H1 (cell line): Measurements from ENCODE around the gene BIRC2. TPM values are rescaled to one million over a fixed set of nuclear protein-coding genes. Genes with fewer than 3 reads are reported as not detected.
A peak's percentile ranks its signal among the peaks of the same experiment; 100 is the strongest.

ENCODE experiments used
- CTCF ChIA-PET: fragments of 300-600 bp; sonication (Branson Sonifier 250); formaldehyde crosslinking; loops from one replicate; lab custom pipeline; 2021; ENCODE audit not compliant: partially characterized antibody; lab: Charles Lee
- POLR2A ChIA-PET: fragments of 300-600 bp; sonication (Branson Sonifier 250); formaldehyde crosslinking; loops from one replicate; lab custom pipeline; 2021; ENCODE audit warnings: inconsistent platforms; ENCODE audit not compliant: partially characterized antibody; lab: Charles Lee
- DNase-seq, 2 experiments: peaks; one replicate each; pipeline versions ENCODE4 v3.0.0 to v3.0.0-alpha.2; 2010 to 2022; ENCODE audit warnings: low spot score in 2 of 2, low read depth in 1 of 2, mixed read lengths in 1 of 2
- FAIRE-seq: peaks from 2 replicates; lab custom pipeline; 2011; peaks lifted over from hg19 to GRCh38; lab: Jason Lieb, UNC
- H2AFZ ChIP-seq: 2 replicates; pipeline ENCODE4 v1.8.1; 2012; ENCODE audit warnings: low read length, inconsistent platforms
- H2AK5ac ChIP-seq: 2 replicates; pipeline ENCODE4 v1.6.1; 2013; ENCODE audit warnings: low read depth, low read length
- H2BK120ac ChIP-seq: replicated peaks from 2 replicates; pipeline ENCODE3; 2013; ENCODE audit warnings: low read depth, low read length, inconsistent platforms
- H2BK12ac ChIP-seq: 2 replicates; pipeline ENCODE4 v1.6.1; 2013; ENCODE audit warnings: low read depth, low read length
- H2BK15ac ChIP-seq: 2 replicates; pipeline ENCODE4 v1.6.1; 2013; ENCODE audit warnings: low read length
- H2BK20ac ChIP-seq: 2 replicates; pipeline ENCODE4 v1.6.1; 2013; ENCODE audit warnings: low read length
- H2BK5ac ChIP-seq: 2 replicates; pipeline ENCODE4 v1.6.1; 2013; ENCODE audit warnings: low read depth, low read length
- H3K14ac ChIP-seq: 2 replicates; pipeline ENCODE4 v1.6.1; 2013; ENCODE audit warnings: inconsistent platforms; ENCODE audit not compliant: insufficient read length
- H3K18ac ChIP-seq: 2 replicates; pipeline ENCODE4 v1.6.1; 2013; ENCODE audit warnings: low read length; ENCODE audit errors: extremely low read depth
- H3K23ac ChIP-seq: 2 replicates; pipeline ENCODE4 v1.6.1; 2013; ENCODE audit warnings: inconsistent platforms; ENCODE audit not compliant: insufficient read length
- H3K23me2 ChIP-seq: 2 replicates; pipeline ENCODE4 v1.6.1; 2013; ENCODE audit warnings: low read depth, low read length
- H3K27ac ChIP-seq: 2 replicates; pipeline ENCODE4 v1.6.1; 2011; ENCODE audit warnings: low read depth, low read length, inconsistent platforms
- H3K27me3 ChIP-seq, 4 experiments: replicated peaks in 1 of 4; 1 replicate in 1 of 4; 2 replicates in 3 of 4; pipeline versions ENCODE4 v1.6.1 to v1.8.1; 2011 to 2013; ENCODE audit warnings: low read length in 3 of 4, mild to moderate bottlenecking in 3 of 4, inconsistent platforms in 2 of 4, mixed read lengths in 2 of 4, moderate library complexity in 1 of 4; ENCODE audit not compliant: control insufficient read depth in 3 of 4, insufficient read depth in 3 of 4; ENCODE audit errors: extremely low read depth in 1 of 4
- H3K36me3 ChIP-seq, 4 experiments: 2 replicates each; pipeline versions ENCODE4 v1.6.1 to v1.8.1; 2011 to 2013; ENCODE audit warnings: mild to moderate bottlenecking in 4 of 4, low read length in 3 of 4, moderate library complexity in 2 of 4, control low read depth in 1 of 4, inconsistent platforms in 1 of 4; ENCODE audit not compliant: insufficient read depth in 4 of 4, control insufficient read depth in 2 of 4
- H3K4ac ChIP-seq: replicated peaks from 2 replicates; pipeline ENCODE3; 2013; ENCODE audit warnings: low read length, low read depth, mixed read lengths, inconsistent platforms; ENCODE audit not compliant: insufficient read length
- H3K4me1 ChIP-seq, 4 experiments: replicated peaks in 1 of 4; 1 replicate in 1 of 4; 2 replicates in 3 of 4; pipeline versions ENCODE4 v1.6.1 to v1.8.1; 2011 to 2013; ENCODE audit warnings: low read length in 3 of 4, inconsistent platforms in 2 of 4, mixed read lengths in 1 of 4; ENCODE audit not compliant: insufficient read depth in 4 of 4, control insufficient read depth in 3 of 4
- H3K4me2 ChIP-seq, 2 experiments: 2 replicates each; pipeline versions ENCODE4 v1.6.1 to v1.8.1; 2011 to 2013; ENCODE audit warnings: low read depth in 2 of 2, low read length in 2 of 2, control low read depth in 1 of 2, inconsistent platforms in 1 of 2, mild to moderate bottlenecking in 1 of 2; ENCODE audit not compliant: insufficient read depth in 1 of 2
- H3K4me3 ChIP-seq, 4 experiments: fragments of 200-600, 300-600 bp in 1 of 4; sonication (generic), shearing (Covaris generic), sonication (Bioruptor Twin) in 1 of 4; 2 replicates each; pipeline versions ENCODE4 v1.5.1 to v1.8.1; 2011 to 2016; ENCODE audit warnings: low read length in 4 of 4, low read depth in 3 of 4, control low read depth in 2 of 4, inconsistent platforms in 2 of 4, mild to moderate bottlenecking in 2 of 4, mixed read lengths in 1 of 4, moderate library complexity in 1 of 4; ENCODE audit not compliant: insufficient read depth in 2 of 4; ENCODE audit errors: extremely low read depth in 1 of 4
- H3K56ac ChIP-seq: replicated peaks from 2 replicates; pipeline ENCODE3; 2013; ENCODE audit warnings: low read depth, mild to moderate bottlenecking, mixed read lengths, low read length, inconsistent platforms; ENCODE audit not compliant: insufficient read length
- H3K79me1 ChIP-seq: 2 replicates; pipeline ENCODE4 v1.6.1; 2013; ENCODE audit warnings: low read depth, low read length, control low read depth
- H3K79me2 ChIP-seq, 2 experiments: 2 replicates each; pipeline versions ENCODE4 v1.6.1 to v1.8.1; 2012 to 2013; ENCODE audit warnings: low read length in 2 of 2, mild to moderate bottlenecking in 2 of 2, inconsistent platforms in 1 of 2; ENCODE audit not compliant: insufficient read depth in 2 of 2, control insufficient read depth in 1 of 2
- H3K9ac ChIP-seq, 4 experiments: replicated peaks in 1 of 4; 1 replicate in 1 of 4; 2 replicates in 3 of 4; pipeline versions ENCODE4 v1.6.1 to v1.8.1; 2011 to 2013; ENCODE audit warnings: low read depth in 3 of 4, low read length in 3 of 4, control low read depth in 2 of 4, mild to moderate bottlenecking in 2 of 4, moderate library complexity in 2 of 4, inconsistent platforms in 1 of 4; ENCODE audit errors: extremely low read depth in 1 of 4
- H3K9me3 ChIP-seq, 2 experiments: 2 replicates each; pipeline versions ENCODE4 v1.6.1 to v1.8.1; 2012 to 2013; ENCODE audit warnings: mild to moderate bottlenecking in 2 of 2, moderate library complexity in 2 of 2, control low read depth in 1 of 2, inconsistent platforms in 1 of 2, low read depth in 1 of 2, low read length in 1 of 2, mixed read lengths in 1 of 2; ENCODE audit not compliant: insufficient read depth in 2 of 2
- H4K20me1 ChIP-seq, 2 experiments: replicated peaks in 1 of 2; 2 replicates each; pipeline versions ENCODE3 to v1.8.1; 2011 to 2013; ENCODE audit warnings: inconsistent platforms in 2 of 2, low read length in 2 of 2, mild to moderate bottlenecking in 1 of 2; ENCODE audit not compliant: insufficient read depth in 2 of 2, control insufficient read depth in 1 of 2
- H4K5ac ChIP-seq: 2 replicates; pipeline ENCODE4 v1.6.1; 2013; ENCODE audit warnings: low read length, low read depth, mixed read lengths, inconsistent platforms; ENCODE audit not compliant: insufficient read length
- H4K8ac ChIP-seq: 2 replicates; pipeline ENCODE4 v1.8.0; 2013; ENCODE audit warnings: mild to moderate bottlenecking, moderate library complexity, low read length, inconsistent platforms; ENCODE audit not compliant: insufficient read depth; ENCODE audit errors: extremely low read depth
- H4K91ac ChIP-seq: replicated peaks from 2 replicates; pipeline ENCODE3; 2013; ENCODE audit warnings: low read length, mixed read lengths, inconsistent platforms; ENCODE audit not compliant: insufficient read length
- CTCF ChIP-seq, 3 experiments: IDR thresholded peaks; 1 replicate in 2 of 3; 2 replicates in 1 of 3; pipeline versions ENCODE4 v1.5.1 to v1.6.1; 2011; ENCODE audit warnings: low read length in 3 of 3, mild to moderate bottlenecking in 3 of 3, inconsistent platforms in 2 of 3, low read depth in 1 of 3, moderate library complexity in 1 of 3; ENCODE audit not compliant: insufficient read depth in 1 of 3; ENCODE audit errors: control extremely low read depth in 1 of 3
- NRF1 ChIP-seq: IDR thresholded peaks from 2 replicates; pipeline ENCODE4 v1.6.1; 2011; ENCODE audit warnings: mild to moderate bottlenecking, low read depth, low read length, improper control_type of control experiment
- RAD21 ChIP-seq, 2 experiments: IDR thresholded peaks in 1 of 2; conservative IDR thresholded peaks in 1 of 2; 2 replicates each; pipeline ENCODE4 v1.6.1; 2011; ENCODE audit warnings: low read depth in 2 of 2, low read length in 2 of 2, improper control_type of control experiment in 1 of 2, inconsistent platforms in 1 of 2, mild to moderate bottlenecking in 1 of 2, moderate library complexity in 1 of 2
- SIN3A ChIP-seq, 2 experiments: IDR thresholded peaks in 1 of 2; conservative IDR thresholded peaks in 1 of 2; 2 replicates each; pipeline ENCODE4 v1.6.1; 2011 to 2012; ENCODE audit warnings: low read length in 2 of 2, improper control_type of control experiment in 1 of 2, low read depth in 1 of 2, mild to moderate bottlenecking in 1 of 2
- SRF ChIP-seq: IDR thresholded peaks from 2 replicates; pipeline ENCODE4 v1.6.1; 2011; ENCODE audit warnings: mild to moderate bottlenecking, low read depth, low read length, moderate library complexity
- WGBS, 2 experiments: shearing (Covaris generic) in 1 of 2; methylation state at CpG; one replicate each; pipeline versions ENCODE4 v1.1.6 to v1.1.7; 2013 to 2015; ENCODE audit warnings: low lambda C conversion rate in 2 of 2, mixed read lengths in 2 of 2, inconsistent platforms in 1 of 2, low coverage in 1 of 2, missing lambda C conversion rate in 1 of 2; ENCODE audit not compliant: insufficient replicate concordance in 2 of 2, insufficient coverage in 1 of 2, insufficient read length in 1 of 2; ENCODE audit errors: extremely low coverage in 1 of 2, missing lambda C conversion rate in 1 of 2; 5-methylcytosine and 5-hydroxymethylcytosine counted together
- polyA plus RNA-seq, 7 experiments: library from polyadenylated mRNA; depleted of rRNA in 3 of 7; stranded (reverse) in 5 of 7; unstranded in 2 of 7; fragments of >200 nt in 5 of 7; fragments of 200-250 nt in 2 of 7; gene quantifications; 1 replicate in 5 of 7; 2 replicates in 1 of 7; 4 replicates in 1 of 7; pipeline versions ENCODE4 v1.2.1 to v1.2.3, GENCODE V29; 2011 to 2013; ENCODE audit warnings: missing spikeins in 2 of 7, mixed read lengths in 2 of 7
- total RNA-seq: library from RNA; stranded (reverse); fragmentation: NEBNext Ultra II Directional; extraction: Animal tissue kit (Norgen Biotek cat#: 25700); gene quantifications from 2 replicates; pipeline ENCODE4 v1.2.1, GENCODE V29; 2021

Gene BIRC2
- total and polyA plus RNA-seq, 2 of the 8 experiments (the other 6 are each of a cell fraction or from before 2014, with no cell fraction given): 18.4 to 24.7 TPM

DNA sequence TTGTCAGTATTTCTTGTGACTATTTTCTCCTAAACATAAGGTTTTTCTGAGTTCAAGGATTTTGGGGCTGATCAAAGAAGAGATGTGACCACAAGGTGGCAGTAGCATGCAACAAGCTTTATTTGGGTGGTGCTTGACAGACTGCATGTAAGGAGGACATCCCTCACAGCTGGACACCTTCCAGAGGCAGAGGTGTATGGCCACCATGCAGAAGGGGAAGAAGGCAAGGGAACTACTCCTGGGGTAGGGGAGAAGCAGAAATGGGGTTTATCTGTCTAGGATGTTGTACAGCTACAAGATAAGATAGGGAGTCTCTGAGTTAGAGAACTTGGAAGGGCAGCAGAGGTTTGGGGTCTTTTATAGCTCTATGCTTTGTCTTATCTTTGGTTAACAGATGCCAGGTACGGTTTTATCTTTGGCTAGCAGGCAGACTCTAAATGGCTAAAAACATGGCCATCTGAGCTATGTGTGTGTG, 5.1 kb upstream of the BIRC2 start:
- peak in 1 of 2 experiments; percentile 75 for DNase-seq
- WGBS, 2 experiments: 92% methylated on average over 1 of the region's 1 CpG; no CpG with 5 or more reads in 1 of the 2 experiments
- H2AFZ ChIP-seq: peak overlapping the region; percentile 47; the same call in 1 of the 2 replicates

More for the DNA sequence above, 5.1 kb upstream of the BIRC2 start:
- H4K8ac ChIP-seq: no peak overlapping the region
- no peak overlapping the region for H2AK5ac ChIP-seq
- H3K27me3 ChIP-seq: no peaks in the 10 kb centered on the region
- no peaks in the 10 kb centered on the region; the same call in none of the 2 replicates for H3K23me2 ChIP-seq
- H2BK20ac ChIP-seq: no peak overlapping the region
- no peak overlapping the region for H3K56ac ChIP-seq
- ChIA-PET CTCF (interaction anchor here (0.6 to 3.0 kb wide), 61 partner anchors 9 to 666 kb away, joined by 3 to 34 read pairs (median 4); partner anchors contain the start of gene CFAP300), POLR2A (interaction anchor here (0.6 to 0.8 kb wide), 4 partner anchors 21 to 111 kb away, joined by 3 to 4 read pairs (median 3); partner anchors contain the start of gene TMEM123)
- H2BK120ac ChIP-seq: no peak overlapping the region
- no peak overlapping the region for H2BK15ac ChIP-seq
- no peaks in the 10 kb centered on the region for H3K79me1 ChIP-seq
- no peak overlapping the region for H3K23ac ChIP-seq
- no peak overlapping the region for H4K91ac ChIP-seq
- H3K36me3 ChIP-seq: no peaks in the 10 kb centered on the region
- no peak overlapping the region for H2BK5ac ChIP-seq
- H3K79me2 ChIP-seq: no peaks in the 10 kb centered on the region
- no peak overlapping the region for H3K4me2 ChIP-seq
- FAIRE-seq: peak; percentile 99
- H3K9me3 ChIP-seq: no peaks in the 10 kb centered on the region
- H3K4ac ChIP-seq: no peak overlapping the region
- peaks cover 0 to 4% (median 1%) of the 10 kb centered on the region in 4 experiments; a peak in 2 of 7 replicates for H3K4me1 ChIP-seq
- no peak overlapping the region for H3K14ac ChIP-seq
- H3K9ac ChIP-seq: no peak overlapping the region
- no peak overlapping the region for H3K18ac ChIP-seq
- no peaks in the 10 kb centered on the region for H4K20me1 ChIP-seq
- H3K27ac ChIP-seq: no peak overlapping the region
- no peak overlapping the region for H4K5ac ChIP-seq
- no peak overlapping the region for H3K4me3 ChIP-seq
- H2BK12ac ChIP-seq: no peak overlapping the region
- TF ChIP-seq SRF (0 out of 2 replicates have a peak, but pooled peaks have one; percentile 11), SIN3A (conservative IDR thresholded peaks at IDR 0.05 in 1 of 2, IDR thresholded peaks at IDR 0.05 in 1 of 2; ENCODE audit: low read depth in 1 of 2, low read length in 2 of 2) (peak in 1 of 2 experiments; percentile 66; a peak in 1 of 4 replicates), CTCF (IDR thresholded peaks at IDR 0.05; ENCODE audit: control extremely low read depth in 1 of 3, insufficient read depth in 1 of 3, low read depth in 1 of 3, low read length in 3 of 3) (peak; percentile 35 to 92 (median 81)), NRF1 (no peak), RAD21 (IDR thresholded peaks at IDR 0.05 in 1 of 2, conservative IDR thresholded peaks at IDR 0.05 in 1 of 2; ENCODE audit: low read depth in 2 of 2, low read length in 2 of 2) (peak; percentile 89 to 91)
